Fibroblast of lung (primary cell): Measurements from ENCODE around the gene LAMB2. TPM values are rescaled to one million over a fixed set of nuclear protein-coding genes. Genes with fewer than 3 reads are reported as not detected.

ENCODE experiments used
- DNase-seq, 2 donors: peaks; one replicate each; pipeline versions ENCODE4 v3.0.0 to v3.0.0-alpha.2; 2010; ENCODE audit warnings: low read depth in 2 of 2
- H2AFZ ChIP-seq: 2 replicates; pipeline ENCODE4 v1.5.1; 2012; ENCODE audit warnings: low read length, control low read depth, inconsistent platforms
- H3K27ac ChIP-seq: 2 replicates; pipeline ENCODE4 v1.5.1; 2011; ENCODE audit warnings: low read length, control low read depth; ENCODE audit not compliant: insufficient read depth
- H3K27me3 ChIP-seq: 2 replicates; pipeline ENCODE4 v1.5.1; 2011; ENCODE audit warnings: mild to moderate bottlenecking, low read length; ENCODE audit not compliant: control insufficient read depth, insufficient read depth
- H3K36me3 ChIP-seq: 2 replicates; pipeline ENCODE4 v1.5.1; 2011; ENCODE audit warnings: low read length; ENCODE audit not compliant: control insufficient read depth, insufficient read depth
- H3K4me1 ChIP-seq: 2 replicates; pipeline ENCODE4 v1.5.1; 2011; ENCODE audit warnings: low read length; ENCODE audit not compliant: control insufficient read depth, insufficient read depth; ENCODE audit errors: extremely low read depth
- H3K4me2 ChIP-seq: 2 replicates; pipeline ENCODE4 v1.5.1; 2011; ENCODE audit warnings: low read length, control low read depth; ENCODE audit not compliant: insufficient read depth; ENCODE audit errors: extremely low read depth
- H3K4me3 ChIP-seq, 4 experiments: fragments of 200-600 bp in 1 of 4; sonication (generic) in 1 of 4; replicated peaks in 1 of 4; 2 replicates each; pipeline ENCODE4 v1.5.1; 2011 to 2016; ENCODE audit warnings: low read length in 4 of 4, low read depth in 3 of 4, mild to moderate bottlenecking in 3 of 4, control low read depth in 2 of 4, inconsistent platforms in 1 of 4, mixed read lengths in 1 of 4; ENCODE audit not compliant: insufficient read depth in 1 of 4; ENCODE audit errors: control extremely low read depth in 1 of 4
- H3K79me2 ChIP-seq: 2 replicates; pipeline ENCODE4 v1.5.1; 2012; ENCODE audit warnings: mild to moderate bottlenecking, low read length, inconsistent platforms; ENCODE audit not compliant: control insufficient read depth, insufficient read depth
- H3K9ac ChIP-seq: 2 replicates; pipeline ENCODE4 v1.5.1; 2011; ENCODE audit warnings: mild to moderate bottlenecking, low read length, control low read depth; ENCODE audit not compliant: insufficient read depth
- H3K9me3 ChIP-seq: 2 replicates; pipeline ENCODE4 v1.5.1; 2012; ENCODE audit warnings: low read depth, low read length; ENCODE audit not compliant: control insufficient read depth, insufficient read depth
- H4K20me1 ChIP-seq: 2 replicates; pipeline ENCODE4 v1.5.1; 2011; ENCODE audit warnings: low read length; ENCODE audit not compliant: control insufficient read depth, insufficient read depth; ENCODE audit errors: extremely low read depth
- EZH2 ChIP-seq: IDR thresholded peaks from 2 replicates; pipeline ENCODE4 v1.5.1; 2012; ENCODE audit warnings: low read length, control low read depth, mild to moderate bottlenecking; ENCODE audit errors: missing control alignments
- polyA plus RNA-seq, 2 donors: library from polyadenylated mRNA; depleted of rRNA in 1 of 2; stranded (reverse) in 1 of 2; unstranded in 1 of 2; fragments of >200 nt; gene quantifications; 2 replicates each; pipeline ENCODE4 v1.2.1, GENCODE V29; 2011 to 2012; ENCODE audit warnings: missing spikeins in 1 of 2
- total RNA-seq: library from RNA; depleted of rRNA; stranded (reverse); fragments of >200 nt; gene quantifications from 2 replicates; pipeline ENCODE4 v1.2.1, GENCODE V29; 2014
- TF ChIP-seq, protein P1 (sequence below), 2 donors: IDR thresholded peaks in 1 of 2; conservative IDR thresholded peaks in 1 of 2; 1 replicate in 1 of 2; 2 replicates in 1 of 2; pipeline ENCODE4 v1.5.1; 2011 to 2012; ENCODE audit warnings: low read length in 2 of 2, control low read depth in 1 of 2, inconsistent platforms in 1 of 2, low read depth in 1 of 2, mild to moderate bottlenecking in 1 of 2

Gene LAMB2
- total and polyA plus RNA-seq, 2 donors (not counting 1 experiment from before 2014, with no cell fraction given), result 375 to 1,026 TPM

DNA sequence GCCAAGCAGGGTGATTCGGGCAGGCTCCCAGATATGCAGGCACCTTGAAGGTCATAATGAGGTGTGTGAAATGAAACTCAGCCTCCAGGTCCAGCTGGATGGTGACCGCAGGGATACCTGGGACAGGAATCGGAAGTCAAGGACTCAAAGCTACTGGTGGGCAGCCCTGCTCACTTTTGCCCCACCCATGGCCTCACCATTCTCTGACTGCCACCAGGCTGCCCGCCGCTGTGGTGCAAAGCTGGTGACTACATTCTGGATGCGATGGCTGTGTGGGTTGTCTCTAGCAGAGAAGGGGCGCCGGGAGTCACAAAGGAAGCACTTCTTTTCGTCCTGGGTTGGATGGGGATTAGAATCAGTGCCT lies 795 bp downstream of the LAMB2 start:
- Histone ChIP-seq H3K79me2 (peaks cover 34% of the 10 kb centered on the region), H3K27ac (peak overlapping the region; percentile 78), H2AFZ (no peak overlapping the region)

DNA sequence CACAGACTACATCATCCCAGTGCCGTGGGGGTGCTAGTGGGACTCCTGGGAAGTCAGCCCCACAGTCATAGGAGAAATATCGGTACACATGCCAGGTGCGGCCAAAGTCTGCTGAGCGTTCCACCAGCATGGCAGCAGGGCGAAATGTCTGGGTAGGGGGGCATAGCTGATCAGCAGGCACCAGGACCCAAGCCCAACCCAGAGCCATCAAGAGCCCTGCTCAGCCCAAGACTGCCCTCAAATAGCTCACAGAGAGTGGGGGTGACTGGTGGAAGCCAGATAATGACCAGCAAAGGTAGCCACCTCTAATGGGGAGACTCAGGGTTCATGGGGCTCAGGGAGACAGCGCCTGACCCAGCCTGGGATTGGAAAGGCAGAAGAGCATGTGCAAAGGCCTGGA lies 1.3 kb downstream of the LAMB2 start:
- peaks cover 34% of the 10 kb centered on the region for H3K79me2 ChIP-seq
- H3K4me2 ChIP-seq, result peak overlapping the region; percentile 82
- no peak overlapping the region for H2AFZ ChIP-seq
- no peak for TF ChIP-seq EZH2
- TF ChIP-seq, protein P1, sequence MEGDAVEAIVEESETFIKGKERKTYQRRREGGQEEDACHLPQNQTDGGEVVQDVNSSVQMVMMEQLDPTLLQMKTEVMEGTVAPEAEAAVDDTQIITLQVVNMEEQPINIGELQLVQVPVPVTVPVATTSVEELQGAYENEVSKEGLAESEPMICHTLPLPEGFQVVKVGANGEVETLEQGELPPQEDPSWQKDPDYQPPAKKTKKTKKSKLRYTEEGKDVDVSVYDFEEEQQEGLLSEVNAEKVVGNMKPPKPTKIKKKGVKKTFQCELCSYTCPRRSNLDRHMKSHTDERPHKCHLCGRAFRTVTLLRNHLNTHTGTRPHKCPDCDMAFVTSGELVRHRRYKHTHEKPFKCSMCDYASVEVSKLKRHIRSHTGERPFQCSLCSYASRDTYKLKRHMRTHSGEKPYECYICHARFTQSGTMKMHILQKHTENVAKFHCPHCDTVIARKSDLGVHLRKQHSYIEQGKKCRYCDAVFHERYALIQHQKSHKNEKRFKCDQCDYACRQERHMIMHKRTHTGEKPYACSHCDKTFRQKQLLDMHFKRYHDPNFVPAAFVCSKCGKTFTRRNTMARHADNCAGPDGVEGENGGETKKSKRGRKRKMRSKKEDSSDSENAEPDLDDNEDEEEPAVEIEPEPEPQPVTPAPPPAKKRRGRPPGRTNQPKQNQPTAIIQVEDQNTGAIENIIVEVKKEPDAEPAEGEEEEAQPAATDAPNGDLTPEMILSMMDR (conservative IDR thresholded peaks at IDR 0.05 in 1 of 2, IDR thresholded peaks at IDR 0.05 in 1 of 2; ENCODE audit: low read depth in 1 of 2, low read length in 2 of 2), result no peak
- H3K9me3 ChIP-seq, result no peaks in the 10 kb centered on the region
- peaks cover 3% of the 10 kb centered on the region for H3K4me1 ChIP-seq
- no peaks in the 10 kb centered on the region for H4K20me1 ChIP-seq
- no peak overlapping the region for H3K9ac ChIP-seq
- H3K36me3 ChIP-seq, result peaks cover 31% of the 10 kb centered on the region
- no peaks in the 10 kb centered on the region for H3K27me3 ChIP-seq
- peak overlapping the region; percentile 78 to 96 (median 90) for H3K4me3 ChIP-seq
- H3K27ac ChIP-seq, result no peak overlapping the region
- no peak for DNase-seq

More for the DNA sequence above, 795 bp downstream of the LAMB2 start:
- peak overlapping the region; percentile 78 to 96 (median 90) for H3K4me3 ChIP-seq
- H3K4me1 ChIP-seq, result peaks cover 3% of the 10 kb centered on the region
- TF ChIP-seq, protein P1 (conservative IDR thresholded peaks at IDR 0.05 in 1 of 2, IDR thresholded peaks at IDR 0.05 in 1 of 2; ENCODE audit: low read depth in 1 of 2, low read length in 2 of 2), result no peak
- no peak for TF ChIP-seq EZH2
- peak overlapping the region; percentile 82 for H3K4me2 ChIP-seq
- H3K27me3 ChIP-seq, result no peaks in the 10 kb centered on the region
- no peak for DNase-seq
- H3K9ac ChIP-seq, result peak overlapping the region; percentile 61
- H3K36me3 ChIP-seq, result peaks cover 29% of the 10 kb centered on the region
- no peaks in the 10 kb centered on the region for H3K9me3 ChIP-seq
- H4K20me1 ChIP-seq, result no peaks in the 10 kb centered on the region

DNA sequence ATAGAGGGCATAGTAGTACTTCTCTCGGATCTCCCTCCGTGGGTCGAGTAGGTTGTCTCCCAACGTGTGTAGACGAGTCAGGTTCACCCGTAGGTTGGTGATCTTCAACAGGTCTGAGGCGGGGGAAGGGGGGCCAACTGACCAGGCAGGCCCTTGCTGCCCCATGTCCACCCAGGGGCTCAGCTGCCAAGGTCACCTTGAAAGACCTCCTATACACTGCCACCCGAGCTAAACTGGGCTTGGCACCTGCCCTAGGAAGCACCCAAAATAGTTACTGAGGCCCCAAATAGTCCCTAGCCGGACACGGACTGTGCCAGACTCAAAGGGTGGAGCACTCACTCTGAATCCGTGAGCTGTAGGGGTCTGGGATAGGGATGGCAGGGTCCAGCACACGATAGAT lies 1.8 kb downstream of the LAMB2 start:
- no peak overlapping the region for H3K27ac ChIP-seq
- peak overlapping the region in 2 of 4 experiments; percentile 78 to 96 for H3K4me3 ChIP-seq
- peaks cover 3% of the 10 kb centered on the region for H3K4me1 ChIP-seq
- no peaks in the 10 kb centered on the region for H3K27me3 ChIP-seq
- no peaks in the 10 kb centered on the region for H4K20me1 ChIP-seq
- peaks cover 34% of the 10 kb centered on the region for H3K79me2 ChIP-seq
- H3K4me2 ChIP-seq, result peak overlapping the region; percentile 82
- no peak overlapping the region for H2AFZ ChIP-seq
- DNase-seq, result no peak
- no peaks in the 10 kb centered on the region for H3K9me3 ChIP-seq
- peaks cover 31% of the 10 kb centered on the region for H3K36me3 ChIP-seq
- TF ChIP-seq, protein P1 (conservative IDR thresholded peaks at IDR 0.05 in 1 of 2, IDR thresholded peaks at IDR 0.05 in 1 of 2; ENCODE audit: low read depth in 1 of 2, low read length in 2 of 2), result no peak
- H3K9ac ChIP-seq, result no peak overlapping the region
